GM19328 (cell line): ENCODE data around the gene ZHX3.

Source experiments
- ATAC-seq: cut with Tn5 transposase; IDR thresholded peaks from one replicate; pipeline ENCODE4 v1.9.1; 2021; ENCODE audit warnings: mild to moderate bottlenecking, moderate library complexity; ENCODE audit not compliant: unreplicated experiment

The ZHX3 gene

GRCh38 chr20:41196653-41197225, 120.8 kb downstream of the ZHX3 start:
- no peak for ATAC-seq

GRCh38 chr20:41192575-41192974, 125.0 kb downstream of the ZHX3 start:
- ATAC-seq, result no peak

DNA sequence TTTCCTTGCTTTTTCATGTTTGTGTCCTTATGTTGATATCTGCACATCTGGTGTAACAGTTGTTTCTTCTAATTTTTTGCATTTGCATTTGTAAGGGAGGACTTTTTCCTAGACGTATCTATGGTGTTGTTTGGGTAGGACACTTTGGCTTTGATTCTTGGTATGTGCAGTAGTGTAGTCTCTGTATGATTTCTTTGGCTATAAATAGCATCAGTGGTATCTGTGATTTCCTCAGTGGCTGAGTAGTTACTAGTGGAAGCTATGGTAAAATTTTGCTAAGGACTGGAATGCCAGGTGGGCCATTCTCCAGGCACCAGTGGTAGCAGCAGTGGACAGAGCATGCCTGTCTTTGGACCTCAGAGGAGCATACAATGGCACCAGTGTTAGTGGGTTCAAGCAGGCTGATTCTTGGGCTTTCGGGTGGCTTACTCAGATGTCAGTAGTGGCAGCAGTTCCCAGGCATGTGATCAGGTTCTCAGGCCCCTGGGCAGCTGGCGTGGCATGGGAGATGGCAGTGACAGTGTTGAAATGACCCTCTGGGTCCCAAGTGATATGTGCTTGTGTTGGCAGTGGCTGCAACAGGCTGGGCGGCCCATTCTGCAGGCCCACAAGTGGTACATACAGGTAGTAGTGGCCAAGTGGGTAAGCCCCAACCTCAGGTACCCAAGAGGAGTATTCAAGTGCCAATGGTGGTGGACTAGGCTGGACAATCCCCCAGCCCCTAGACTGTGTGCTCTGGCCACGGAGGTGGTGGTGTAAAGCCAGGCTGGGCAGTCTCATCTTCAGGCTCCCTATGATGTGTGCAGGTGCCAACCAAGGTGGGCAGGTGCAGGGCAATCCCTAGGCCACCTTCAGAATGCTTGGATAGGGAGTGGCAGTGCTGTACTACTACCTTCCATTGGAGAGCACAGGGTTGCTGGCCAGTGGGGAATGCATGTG, 125.7 kb downstream of the ZHX3 start:
- ATAC-seq, result no peak

DNA sequence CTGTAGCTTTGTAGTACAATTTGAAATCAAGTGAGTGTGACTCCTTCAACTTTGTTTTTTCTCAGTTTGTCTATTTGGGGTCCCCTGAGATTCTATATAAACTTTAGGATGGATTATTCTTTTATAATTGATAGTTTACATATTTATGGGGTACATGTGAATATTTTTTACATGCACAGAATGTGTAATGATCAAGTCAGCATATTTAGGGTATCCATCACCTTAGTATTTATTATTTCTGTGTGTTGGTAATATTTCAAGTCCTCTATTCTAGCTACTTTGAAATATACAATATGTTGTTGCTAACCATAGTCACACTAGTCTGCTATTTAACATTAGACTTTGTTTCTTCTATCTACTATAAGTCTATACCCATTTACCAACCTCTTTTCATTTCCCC, 129.9 kb downstream of the ZHX3 start:
- no peak for ATAC-seq

GRCh38 chr20:41185013-41185757, 132.3 kb downstream of the ZHX3 start:
- no peak for ATAC-seq

DNA sequence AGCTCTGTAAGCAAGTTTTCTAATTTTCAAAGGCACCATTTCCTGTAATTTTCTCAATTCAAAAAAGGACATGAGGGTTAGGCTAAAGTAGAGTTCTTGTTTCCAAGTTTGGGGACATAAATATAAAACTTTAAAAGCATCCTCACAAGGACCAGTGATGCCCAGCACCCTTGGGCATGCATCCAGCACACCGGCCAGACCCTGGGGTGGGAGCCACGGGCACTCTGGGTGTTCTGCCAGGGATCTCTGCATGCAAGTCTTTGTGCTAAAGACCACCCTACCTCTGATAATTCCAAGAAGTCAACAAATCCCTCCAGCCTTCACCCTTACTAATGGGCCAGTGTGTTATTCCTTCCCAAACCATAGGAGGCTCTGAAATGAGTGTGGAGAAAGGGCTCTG, 133.7 kb downstream of the ZHX3 start:
- no peak for ATAC-seq

GRCh38 chr20:41183391-41183790, 134.1 kb downstream of the ZHX3 start:
- no peak for ATAC-seq

DNA sequence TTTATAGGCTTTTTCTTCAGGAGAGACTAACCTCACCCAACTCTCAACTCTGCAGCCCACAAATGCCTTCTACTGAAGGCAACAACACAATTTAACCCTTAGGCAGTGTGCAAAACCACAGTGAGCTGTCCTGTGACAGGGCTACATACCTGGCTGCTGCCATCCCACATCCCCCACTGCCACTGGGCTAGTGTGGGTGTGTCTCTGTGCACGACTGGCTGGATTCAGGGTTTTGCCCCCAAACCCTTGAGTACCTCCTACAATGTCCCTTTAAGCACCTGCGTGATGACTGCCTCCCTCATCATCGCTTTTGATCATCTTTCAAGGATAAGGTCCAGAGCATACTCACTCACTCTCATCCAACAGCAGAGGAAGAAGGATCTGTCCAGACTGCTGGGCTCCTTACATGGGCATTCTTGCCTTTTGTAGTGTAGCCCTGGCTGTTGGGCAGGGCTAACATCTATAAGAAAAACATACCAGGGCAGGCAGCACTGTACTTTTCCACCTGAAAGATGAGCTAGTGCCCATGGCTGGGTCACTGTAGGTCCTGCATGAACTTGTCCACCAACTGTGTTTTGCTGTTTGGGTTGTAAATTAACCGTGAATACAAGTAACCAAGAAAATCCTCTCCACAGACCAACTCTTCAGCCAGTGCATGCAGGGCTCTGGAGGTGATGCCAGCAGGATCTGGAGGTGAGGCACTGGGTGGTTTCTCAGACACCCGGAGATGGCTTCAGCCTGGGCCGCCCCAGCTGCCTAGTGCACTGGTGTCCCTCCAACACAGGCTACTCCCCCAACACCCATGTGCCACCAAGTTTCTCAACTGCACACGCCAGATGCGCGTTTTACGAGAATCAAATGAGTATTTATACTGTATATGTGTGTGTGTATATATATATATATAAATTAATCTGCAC, 135.0 kb downstream of the ZHX3 start:
- no peak for ATAC-seq

DNA sequence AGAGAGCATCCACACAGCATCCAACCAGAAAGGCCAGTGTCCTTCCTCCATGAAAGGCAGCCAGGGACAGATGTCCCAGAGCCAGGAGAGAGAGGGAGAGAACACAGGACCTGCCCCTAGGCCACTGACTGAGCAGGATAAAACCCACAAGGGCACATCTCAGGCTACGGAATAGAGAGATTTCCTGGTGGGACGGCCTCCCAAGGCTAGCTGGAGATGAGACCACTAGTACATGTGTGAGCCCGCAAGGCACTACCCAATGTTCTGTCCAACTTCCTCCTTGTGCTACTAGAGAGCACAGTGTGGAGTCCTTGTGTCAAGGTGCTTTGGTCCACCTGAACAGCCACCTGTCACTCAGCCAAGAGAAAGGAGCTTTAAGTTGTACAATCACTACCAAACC, 136.0 kb downstream of the ZHX3 start:
- ATAC-seq, result no peak

- no peak for ATAC-seq
These were observed 136.8 kb downstream of the ZHX3 start for GRCh38 chr20:41180599-41181333.

DNA sequence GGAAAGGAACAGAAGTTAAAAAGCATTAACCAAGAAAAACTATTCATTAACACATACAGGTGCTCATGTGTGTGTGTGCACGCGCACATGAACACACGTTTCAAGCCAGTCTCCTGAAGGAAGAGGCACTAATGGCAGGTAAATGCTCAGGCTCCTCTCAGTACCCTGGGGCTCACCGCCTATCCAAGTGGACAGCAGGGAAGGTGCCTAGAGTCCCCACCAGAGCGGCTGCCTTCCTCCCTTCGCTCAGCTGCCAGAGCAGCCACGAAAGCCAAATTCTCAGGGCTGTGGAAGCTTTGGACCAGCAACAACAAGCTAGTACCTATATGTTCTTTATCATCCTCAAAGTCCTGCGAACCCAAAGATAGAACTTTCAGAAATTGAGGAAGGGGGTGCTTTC, 137.6 kb downstream of the ZHX3 start:
- no peak for ATAC-seq

- no peak for ATAC-seq
These were observed 138.6 kb downstream of the ZHX3 start for GRCh38 chr20:41178904-41179432.

GRCh38 chr20:41178495-41178894, 139.0 kb downstream of the ZHX3 start:
- ATAC-seq, result no peak

DNA sequence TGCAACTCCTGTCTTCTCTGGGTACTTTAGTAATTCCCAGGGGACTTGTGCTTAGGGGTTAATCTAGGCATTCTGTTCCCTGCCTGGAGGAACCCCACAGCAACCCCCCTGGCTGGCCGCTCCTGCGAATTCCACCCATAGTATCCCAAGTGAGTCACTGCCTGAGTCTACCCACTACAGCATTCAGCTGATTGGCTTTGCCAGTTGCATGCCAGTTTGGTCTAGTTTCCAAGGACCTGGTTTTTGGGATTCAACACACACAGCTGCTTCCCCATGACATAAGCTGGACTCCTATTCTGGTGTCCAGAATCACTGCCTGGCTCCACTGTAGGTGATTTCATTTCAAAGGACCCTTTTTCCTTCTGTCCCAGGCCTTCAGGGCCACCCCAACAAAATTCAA, 139.9 kb downstream of the ZHX3 start:
- no peak for ATAC-seq

- no peak for ATAC-seq
These were observed 140.6 kb downstream of the ZHX3 start for GRCh38 chr20:41176711-41177552.

GRCh38 chr20:41175727-41176330, 141.7 kb downstream of the ZHX3 start:
- no peak for ATAC-seq

- no peak for ATAC-seq
These were observed 142.3 kb downstream of the ZHX3 start for GRCh38 chr20:41175201-41175651.

DNA sequence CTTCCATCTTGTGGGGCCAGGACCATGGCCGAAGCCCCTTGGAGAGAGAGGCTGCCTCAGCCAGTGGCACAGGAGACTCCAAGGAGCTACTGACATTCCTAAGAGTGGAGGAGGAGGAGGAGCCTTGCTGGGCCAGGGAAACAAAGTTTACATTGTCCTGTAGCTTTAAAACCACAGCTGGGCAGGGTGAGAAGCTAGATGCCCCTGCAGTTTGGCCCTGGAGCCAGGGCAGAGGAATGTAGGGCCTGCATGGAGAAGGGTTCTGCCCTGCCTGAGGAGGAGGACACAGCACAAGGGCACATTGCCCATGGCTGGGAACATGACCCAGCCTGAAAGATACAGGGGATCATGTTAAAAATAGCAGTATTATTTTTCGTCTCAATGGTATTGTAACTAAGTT, 142.7 kb downstream of the ZHX3 start:
- no peak for ATAC-seq
